GM18909 (cell line): ENCODE data around the gene ZNF511.
"Not testable (repeated sequence)": the region's sequence is repeated elsewhere in the genome, so short reads cannot be mapped to it uniquely, and the experiment has no call there.

ENCODE experiments used
- ATAC-seq: cut with Tn5 transposase; IDR thresholded peaks from one replicate; pipeline ENCODE4 v1.9.1; 2021; ENCODE audit warnings: mild to moderate bottlenecking; ENCODE audit not compliant: unreplicated experiment, poor library complexity

The ZNF511 gene

DNA sequence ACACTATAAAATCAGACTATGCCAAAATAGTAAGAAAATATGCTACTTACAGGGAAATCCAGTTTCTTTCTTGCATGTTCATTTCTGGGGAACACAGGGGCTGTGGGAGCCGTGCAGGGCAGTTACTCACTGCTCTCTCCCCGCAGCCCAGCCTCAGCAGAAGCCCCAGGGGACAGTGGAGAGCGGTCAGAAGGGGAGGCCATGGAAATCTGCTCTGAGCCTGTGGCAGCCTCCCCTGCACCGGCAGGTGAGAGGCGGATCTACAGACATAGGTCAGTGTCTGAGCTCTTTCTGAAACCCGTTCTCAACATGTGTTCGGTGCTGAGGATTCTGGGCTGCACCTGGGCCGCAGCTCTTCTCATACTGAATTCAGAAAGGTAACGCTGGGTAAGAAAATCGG, 2.9 kb downstream of the ZNF511 start:
- ATAC-seq = no peak

DNA sequence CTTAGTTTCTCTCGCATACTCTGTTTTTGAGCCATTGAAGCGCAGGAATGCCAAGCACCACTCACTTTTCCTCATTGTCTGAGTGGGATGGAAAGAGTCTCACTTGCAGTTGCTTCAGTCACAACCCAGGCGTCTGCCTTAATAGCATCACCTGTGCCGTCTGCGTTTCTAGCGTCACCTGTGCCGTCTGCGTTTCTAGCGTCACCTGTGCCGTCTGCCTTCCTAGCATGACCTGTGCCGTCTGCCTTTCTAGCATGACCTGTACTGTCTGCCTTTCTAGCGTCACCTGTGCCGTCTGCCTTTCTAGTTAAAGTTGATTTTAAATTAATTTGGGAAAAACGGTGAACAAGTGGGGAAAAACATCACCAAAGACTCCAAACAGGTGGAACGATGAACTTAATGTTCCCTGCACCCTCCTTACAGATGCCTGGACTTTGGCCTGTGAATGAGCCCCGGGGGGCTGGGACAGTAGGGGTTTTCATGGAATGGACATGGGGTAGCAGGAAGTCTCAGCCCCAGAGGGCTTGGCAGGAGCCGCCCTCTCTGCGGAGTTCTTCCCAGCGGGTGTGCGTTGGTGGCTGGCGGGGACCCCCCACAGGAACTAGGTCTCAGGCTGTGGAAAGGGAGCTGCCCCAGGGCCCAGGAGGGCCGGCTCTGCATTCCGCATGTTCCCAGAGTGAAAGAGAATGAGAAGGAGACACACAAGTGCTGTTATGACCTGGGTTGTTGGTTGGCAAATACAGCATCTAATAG, 3.5 kb downstream of the ZNF511 start:
- ATAC-seq = no peak

DNA sequence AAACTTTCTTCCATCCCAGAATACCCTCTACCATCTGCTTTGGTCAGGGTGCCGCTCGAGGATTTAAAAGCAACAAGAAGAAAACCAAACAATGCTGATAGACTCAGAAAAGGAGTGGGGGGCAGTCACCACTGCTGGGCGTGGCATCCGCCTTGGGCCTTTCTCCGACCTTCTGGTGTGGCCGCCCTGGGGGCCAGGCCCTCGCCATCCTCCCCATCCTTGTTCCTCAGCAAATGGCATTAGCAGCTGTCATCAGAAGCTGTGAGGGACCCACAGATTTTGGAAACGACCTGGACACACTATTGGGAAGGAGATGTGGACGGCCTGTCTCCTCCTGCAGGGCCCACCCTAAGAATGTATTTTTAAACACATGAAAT, 4.0 kb downstream of the ZNF511 start:
- ATAC-seq = no peak

DNA sequence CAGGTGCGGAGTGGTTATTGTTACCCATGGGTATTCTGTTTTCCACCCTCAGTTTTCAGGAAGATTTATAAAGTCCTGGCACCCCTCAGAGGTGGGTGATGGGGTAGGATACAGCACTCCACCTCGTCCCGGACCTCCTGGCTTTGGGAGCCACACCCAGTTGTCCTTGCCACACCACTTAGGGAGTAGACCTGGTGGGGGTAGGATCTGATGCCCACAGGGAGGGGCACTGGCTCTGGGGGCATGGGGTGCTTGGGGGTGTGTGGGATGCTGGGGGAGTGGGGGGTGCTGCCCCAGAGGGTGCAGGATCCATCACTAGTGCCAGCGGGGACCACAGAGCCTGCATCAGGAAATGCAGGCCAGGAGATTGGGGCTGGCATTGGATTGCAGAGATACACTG, 4.5 kb downstream of the ZNF511 start:
- no peak for ATAC-seq

DNA sequence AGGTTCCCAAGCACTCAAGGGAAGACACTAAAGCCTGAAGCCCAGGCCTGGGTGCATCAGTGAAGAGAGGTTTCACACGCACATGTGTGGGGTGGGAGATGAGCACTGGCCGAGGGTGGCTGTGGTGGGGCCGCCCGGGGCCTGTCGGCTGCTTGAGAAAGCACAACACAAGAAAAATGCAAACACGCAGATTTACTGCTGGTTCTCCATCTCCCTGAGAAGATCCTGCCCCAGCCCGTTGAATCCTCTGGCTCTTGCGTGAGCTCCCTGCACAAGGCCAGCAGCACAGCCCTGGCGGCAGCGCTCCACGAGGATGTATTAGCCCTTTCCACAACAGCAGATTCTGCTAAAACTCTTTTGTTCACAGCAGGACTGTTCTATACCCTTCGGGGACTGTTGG, 6.2 kb downstream of the ZNF511 start:
- no peak for ATAC-seq

DNA sequence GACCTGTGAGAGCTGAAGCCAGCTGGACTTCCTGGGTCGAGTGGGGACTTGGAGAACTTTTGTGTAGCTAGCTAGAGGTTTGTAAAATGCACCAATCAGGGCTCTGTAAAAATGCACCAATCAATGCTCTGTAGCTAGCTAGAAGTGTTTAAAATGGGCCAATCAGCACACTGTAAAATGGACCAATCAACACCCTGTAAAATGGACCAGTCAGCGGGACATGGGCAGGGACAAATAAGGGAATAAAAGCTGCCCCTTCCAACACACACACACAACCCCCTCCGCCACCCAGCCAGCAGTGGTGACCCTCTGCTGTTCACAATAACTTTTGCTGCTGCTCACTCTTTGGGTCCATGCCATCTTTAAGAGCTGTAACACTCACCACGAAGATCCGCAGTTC, 7.1 kb downstream of the ZNF511 start:
- no peak for ATAC-seq

DNA sequence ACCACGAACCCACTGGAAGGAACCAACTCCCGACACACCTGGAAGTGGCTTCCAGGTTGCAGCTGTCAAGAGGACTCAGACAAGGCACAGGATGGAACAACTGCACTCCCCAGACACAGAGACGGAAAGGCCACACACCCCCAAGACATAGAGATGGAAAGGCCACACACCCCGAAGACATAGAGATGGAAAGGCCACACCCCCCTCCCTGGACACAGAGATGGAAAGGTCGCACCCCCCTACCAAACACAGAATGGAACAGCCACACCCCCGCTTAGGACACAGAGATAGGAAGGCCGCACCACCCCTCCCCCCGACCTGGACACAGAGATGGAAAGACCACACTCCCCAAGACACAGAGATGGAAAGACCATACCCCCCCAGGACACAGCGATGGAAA, 7.6 kb downstream of the ZNF511 start:
- ATAC-seq = no peak

DNA sequence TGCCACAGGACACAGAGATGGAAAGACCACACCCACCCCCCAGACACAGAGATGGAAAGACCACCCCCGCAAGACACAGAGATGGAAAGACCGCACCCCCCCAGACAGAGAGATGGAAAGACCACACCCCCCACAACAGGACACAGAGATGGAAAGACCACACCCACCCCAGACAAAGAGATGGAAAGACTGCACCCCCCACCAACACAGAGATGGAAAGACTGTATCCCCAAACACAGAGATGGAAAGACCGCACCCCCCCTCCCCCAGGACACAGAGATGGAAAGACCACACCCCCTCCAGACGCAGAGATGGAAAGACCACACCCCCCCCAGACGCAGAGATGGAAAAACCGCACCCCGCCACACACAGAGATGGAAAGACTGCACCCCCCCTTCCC, 8.0 kb downstream of the ZNF511 start:
- ATAC-seq = no peak

DNA sequence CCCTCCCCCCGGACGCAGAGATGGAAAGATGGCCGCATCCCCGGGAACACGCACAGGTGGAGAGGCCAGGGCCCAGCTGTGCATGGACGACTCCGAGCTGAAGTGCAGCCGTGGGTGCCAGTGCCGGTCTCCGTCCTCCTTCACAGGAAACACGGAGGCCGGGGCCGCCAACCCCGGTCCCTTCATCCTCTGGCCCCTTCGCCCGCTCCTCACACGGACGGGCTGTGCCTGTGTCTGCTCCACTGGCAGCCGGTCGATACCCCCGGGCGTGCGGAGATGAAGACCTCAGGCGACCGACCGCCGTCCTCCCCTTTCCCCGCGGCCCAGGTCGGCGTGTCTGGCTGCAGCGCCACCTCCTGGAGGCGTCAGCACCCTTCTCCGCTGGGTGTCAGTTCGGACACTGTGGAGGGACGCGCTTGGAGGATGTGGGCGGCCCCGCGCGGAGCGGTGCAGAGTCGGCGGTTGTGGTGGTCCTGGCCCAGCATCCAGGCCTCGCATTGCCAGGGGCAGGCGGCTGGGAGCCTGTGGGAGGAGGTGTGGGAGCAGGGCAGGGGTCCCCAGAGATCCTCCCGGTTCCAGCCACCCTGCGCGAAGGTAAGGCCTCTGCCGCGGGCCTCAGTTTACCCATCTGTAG, 9.9 kb downstream of the ZNF511 start:
- peak; percentile 61 for ATAC-seq

DNA sequence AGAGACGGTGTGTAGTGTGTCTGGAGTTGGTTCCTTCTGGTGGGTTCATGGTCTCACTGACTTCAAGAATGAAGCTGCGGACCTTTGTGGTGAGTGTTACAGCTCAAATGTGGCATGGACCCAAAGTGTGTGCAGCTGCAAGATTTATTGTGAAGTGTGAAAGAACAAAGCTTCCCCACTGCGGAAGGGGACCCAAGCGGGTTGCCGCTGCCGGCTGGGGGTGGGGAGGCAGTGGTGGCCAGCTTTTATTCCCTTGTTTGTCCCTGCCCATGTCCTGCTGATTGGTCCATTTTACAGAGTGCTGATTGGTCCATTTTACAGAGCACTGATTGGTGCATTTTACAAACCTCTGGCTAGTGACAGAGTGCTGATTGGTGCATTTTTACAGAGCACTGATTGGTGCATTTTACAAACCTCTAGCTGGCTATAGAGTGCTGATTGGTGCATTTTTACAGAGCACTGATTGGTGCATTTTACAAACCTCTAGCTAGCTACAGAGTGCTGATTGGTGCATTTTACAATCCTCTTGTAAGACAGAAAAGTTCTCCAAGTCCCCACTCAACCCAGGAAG, 12.2 kb downstream of the ZNF511 start:
- not testable (repeated sequence) for ATAC-seq

DNA sequence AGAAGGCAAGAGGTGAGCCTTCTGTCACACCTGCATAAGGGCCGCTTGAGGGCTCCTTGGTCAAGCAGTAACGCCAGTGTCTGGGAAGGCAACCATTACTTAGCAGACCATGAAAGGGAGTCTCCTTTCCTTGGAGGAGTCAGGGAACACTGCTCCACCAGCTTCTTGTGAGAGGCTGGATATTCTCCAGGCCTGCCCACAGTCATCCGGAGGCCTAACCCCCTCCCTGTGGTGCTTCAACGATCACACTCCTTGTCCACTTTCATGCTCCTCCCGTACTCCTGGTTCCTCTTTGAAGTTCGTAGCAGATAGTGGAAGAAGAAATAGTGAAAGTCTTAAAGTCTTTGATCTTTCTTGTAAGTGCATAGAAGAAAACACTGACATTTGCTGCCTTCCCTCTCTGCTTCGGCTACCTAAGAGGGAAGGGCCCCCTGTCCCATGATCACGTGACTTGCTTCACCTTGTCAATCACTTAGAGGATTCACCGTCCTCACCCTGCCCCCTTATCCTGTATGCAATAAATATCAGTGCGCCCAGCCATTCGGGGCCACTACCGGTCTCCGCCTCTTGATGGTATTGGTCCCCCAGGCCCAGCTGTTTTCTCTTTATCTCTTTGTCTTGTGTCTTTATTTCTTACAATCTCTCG, 13.5 kb downstream of the ZNF511 start:
- ATAC-seq = not testable (repeated sequence)

DNA sequence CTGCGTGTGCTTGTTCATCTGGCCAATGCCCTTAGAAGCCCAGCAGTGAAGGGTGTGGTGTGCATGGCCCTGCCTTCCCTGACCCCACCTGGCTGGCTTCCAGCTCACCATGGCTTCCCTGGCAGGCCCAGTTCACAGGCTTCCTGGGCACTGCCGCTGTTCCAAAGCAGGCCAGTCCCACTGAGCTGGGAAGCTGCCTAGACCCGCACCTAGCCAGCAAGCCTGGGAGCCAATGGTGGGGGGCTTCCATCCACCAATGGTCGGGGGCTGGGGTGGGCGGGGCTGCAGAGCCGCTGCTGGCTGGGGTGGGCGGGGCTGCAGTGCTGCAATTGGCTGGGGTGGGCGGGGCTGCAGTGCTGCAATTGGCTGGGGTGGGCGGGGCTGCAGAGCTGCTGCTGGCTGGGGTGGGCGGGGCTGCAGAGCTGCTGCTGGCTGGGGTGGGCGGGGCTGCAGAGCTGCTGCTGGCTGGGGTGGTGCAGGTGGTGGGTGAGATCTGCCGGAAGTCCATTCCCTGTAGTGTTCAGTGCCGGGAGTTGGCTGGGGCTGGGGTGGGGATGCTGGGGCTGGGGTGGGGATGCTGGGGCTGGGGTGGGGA, 15.6 kb downstream of the ZNF511 start:
- no peak for ATAC-seq

DNA sequence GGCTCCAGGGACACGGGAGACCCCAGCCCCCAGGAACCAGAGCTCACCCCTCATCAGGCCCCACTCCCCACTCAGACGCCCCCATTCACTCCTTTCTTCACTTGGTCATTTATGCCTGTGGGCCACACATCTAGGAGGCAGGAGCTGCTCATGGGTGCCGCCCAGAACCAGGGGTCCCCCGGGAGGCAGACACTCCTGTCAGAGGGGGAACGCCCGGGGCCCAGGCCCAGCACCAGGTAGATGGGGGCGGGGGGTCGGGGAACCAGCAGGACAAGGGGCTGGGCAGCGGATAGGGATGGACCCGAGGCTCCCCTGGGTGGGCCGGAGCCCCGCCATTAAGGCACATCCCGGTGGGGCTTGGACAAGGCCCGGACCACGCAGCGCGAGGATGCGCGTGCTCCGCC, 16.1 kb downstream of the ZNF511 start:
- ATAC-seq = no peak

DNA sequence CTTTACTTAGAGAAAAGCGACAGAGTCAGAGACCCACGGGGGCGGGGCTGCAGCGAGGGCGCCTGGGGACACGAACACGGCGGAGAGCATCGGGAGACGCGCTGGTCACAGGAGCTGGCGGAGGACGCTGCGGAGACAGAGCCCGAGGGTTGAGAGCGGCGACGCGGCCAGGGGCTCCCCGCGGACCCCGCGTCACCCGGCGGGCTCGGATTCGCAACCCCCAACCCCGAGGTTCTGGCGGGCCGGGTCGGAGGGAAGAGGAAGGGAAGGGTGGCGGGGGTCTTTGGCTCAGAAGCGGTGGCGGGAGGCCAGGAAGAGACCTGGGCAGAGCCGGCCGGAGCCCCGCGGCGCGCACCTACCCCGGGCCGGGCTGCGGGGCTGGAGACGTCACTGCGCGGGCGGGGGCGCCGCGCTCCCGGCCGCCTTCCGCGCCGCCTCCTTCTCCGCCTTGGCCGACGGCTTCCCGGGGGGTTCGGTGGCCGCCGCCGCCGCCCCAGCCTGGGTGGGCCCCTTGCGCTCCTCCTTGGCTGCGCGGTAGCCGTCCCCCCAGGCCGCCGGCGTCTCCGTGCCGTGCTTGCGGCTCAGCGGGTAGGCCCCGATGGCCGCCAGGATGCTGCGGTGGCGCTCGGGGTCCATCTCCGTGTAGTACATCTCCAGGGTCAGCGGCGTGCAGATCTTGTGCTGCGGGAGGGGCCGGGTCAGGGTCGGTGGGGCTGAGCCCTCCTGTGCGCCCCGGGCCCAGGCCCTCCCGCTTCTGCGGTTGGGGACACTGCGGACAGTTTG, 16.9 kb downstream of the ZNF511 start:
- ATAC-seq = no peak

DNA sequence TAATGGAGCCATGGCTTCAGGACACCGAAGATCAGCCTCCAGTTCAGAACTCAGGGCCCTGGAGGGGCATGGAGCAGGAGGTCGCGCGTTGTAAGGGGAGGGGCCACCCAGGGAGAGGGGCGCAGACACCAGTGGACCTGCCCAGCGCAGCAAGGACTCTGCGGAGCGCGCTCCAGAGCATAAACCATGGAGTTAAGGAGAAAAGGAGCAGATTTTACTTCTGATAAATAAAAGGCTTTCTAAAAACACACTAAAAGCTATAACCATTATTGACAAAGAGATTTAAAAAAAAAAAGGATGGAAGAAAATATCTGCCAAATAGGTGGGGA, 17.5 kb downstream of the ZNF511 start:
- ATAC-seq = no peak

DNA sequence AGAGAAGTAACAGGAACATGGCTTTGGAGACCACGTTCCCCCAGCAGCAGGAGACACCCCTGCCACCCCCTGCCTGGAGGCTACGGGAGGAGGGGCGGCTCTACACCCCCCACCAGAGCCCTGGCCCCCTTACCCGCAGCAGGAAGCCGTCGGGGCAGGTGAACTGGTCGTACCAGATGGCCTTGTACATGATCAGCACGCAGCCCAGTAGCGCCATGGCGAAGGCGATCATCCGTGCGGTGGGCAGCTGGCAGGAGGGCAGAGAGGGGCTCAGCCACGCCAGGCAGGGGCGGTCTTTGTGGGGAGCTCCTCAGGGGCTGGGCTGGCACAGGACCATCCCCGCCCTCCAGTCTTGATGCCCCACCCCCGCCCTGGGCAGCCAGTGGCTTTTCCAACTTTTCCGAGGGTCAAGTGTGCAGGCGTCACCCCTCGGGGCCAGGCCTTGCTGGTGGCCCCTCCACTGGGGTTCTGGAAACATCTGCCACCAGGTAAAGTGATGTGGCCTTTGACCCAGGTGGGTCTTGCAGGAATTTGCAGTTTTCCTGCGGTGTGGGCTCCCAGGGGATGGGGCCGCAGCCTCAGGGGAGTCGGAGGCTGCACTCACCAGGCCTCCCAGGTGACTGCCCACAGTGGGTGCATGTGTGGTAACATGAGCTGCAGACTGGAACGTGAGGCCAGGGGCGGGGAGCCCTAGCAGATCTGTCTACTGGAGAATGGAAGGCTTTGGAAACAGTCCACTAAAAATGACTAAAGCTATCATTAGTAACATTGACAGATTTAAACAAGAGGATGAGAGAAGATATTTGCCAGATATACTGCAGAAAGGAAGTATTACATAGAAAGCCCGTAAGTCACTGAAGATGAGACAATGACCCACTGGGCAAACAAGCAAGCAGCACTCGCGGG, 18.3 kb downstream of the ZNF511 start:
- ATAC-seq = no peak

DNA sequence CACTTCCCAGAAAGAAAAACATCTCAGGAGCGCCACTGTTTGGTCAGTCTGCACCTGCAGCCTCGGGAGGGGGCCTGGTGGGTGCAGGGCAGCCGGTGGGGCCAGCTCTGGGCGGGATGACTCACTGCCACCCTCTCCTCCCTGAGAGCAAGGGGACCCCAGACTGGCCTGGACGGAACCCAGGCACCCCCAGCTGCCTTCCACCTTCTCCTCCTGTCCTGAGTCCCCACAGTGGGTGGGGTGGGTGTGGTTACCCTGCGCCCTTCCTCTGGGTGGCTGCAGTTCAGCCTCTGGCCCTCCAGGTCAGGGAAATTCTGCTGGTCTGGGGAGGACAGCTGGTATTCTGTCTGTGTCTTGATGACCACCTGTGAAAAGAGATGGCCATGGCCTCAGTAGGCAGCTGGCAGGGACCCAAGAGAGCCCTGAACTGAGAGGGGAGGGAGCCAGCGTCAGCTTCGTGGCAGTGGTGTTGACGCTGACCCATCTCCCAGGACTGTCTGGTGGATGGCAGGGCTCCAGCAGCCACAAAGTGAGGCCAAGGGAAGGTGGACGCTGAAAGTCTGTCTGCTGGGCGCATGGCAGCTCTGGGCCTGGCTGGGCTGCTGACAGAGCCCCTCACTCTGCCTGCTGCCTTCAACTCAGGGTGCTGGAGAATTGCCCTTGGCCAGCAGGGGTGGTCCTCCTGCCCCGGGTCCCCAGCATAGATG, 19.1 kb downstream of the ZNF511 start:
- no peak for ATAC-seq

DNA sequence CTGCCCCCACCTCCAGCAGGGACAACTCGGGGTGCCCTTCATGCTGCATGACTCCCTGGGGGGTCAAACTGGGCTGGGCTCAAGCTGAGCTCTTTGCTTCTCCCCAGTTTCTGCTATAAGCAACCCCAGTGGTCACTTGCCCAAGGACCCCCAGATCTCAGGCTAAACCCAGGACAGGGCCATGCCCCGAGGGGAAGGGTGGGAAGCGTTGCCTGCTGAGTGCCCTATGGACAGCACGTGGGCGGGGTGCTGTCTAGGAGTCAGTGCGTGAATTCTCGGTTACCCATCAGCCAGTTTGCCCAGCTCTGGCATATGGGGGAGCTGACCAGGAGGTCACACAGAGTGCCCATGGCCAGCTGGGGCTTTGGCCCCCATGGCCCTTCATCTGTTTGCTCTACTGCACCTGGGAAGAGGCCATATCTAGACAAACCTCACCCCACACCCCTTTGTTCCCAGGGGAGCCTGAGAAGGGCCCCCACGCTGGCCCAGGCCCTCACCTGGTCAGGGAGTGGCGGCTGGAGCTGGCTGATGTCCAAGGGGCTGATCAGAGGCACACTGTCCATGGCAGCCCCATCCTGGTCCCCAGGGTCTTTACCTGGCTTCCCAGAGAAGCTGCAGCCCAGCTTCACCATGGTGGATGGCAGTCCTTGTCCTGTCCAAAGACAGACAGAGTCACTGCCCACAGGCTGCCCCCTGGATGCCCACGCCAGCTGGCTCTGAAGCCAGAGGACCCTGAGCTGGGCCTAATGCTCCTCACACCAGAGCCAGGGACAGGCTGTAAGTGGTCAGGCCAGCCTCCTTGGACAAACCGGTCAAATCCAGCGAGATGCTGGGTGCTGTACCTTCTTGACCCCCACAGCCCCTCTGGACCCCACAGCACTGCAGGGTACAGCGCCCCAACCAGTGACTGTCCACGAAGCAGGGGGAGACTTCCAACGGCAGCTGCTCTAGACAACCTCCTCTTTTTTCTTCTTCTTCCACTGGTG, 19.9 kb downstream of the ZNF511 start:
- ATAC-seq = no peak
